ENCODE measurements around the gene TMEM214. TPM values are rescaled to one million over a fixed set of nuclear protein-coding genes. Genes with fewer than 3 reads are reported as not detected.

TMEM214 gene
- total RNA-seq, 2 donors from 2014 or later: 52.7 to 63.7 TPM

- 92 to 98% methylated on average over 7 to 17 of the region's 17 CpGs for whole genome bisulfite sequencing, 2 experiments (ENCODE audit: insufficient coverage in 1 of 2, insufficient read length in 1 of 2)
- no peaks in the 10 kb centered on the region for H3K27me3 Mint-ChIP-seq (ENCODE audit: insufficient read depth)
- peaks cover 65% of the 10 kb centered on the region for H3K36me3 ChIP-seq (ENCODE audit: control insufficient read depth, insufficient read depth, low read length)
- DNase-seq: no peak
- H3K4me1 Mint-ChIP-seq: peaks cover 1% of the 10 kb centered on the region
- H3K9ac ChIP-seq (ENCODE audit: extremely low read depth, low read length, poor library complexity, severe bottlenecking): no peak overlapping the region
- no peaks in the 10 kb centered on the region for H3K9me3 ChIP-seq (ENCODE audit: control insufficient read depth, low read length)
- H3K4me3 Mint-ChIP-seq: no peak overlapping the region
- no peak overlapping the region for H3K27ac ChIP-seq (ENCODE audit: low read depth, low read length)
- H3K9me3 Mint-ChIP-seq: no peaks in the 10 kb centered on the region
- no peaks in the 10 kb centered on the region for H3K27me3 ChIP-seq (ENCODE audit: control insufficient read depth, insufficient read depth, low read length, poor library complexity, severe bottlenecking)
- H3K4me3 ChIP-seq (ENCODE audit: low read length): no peak overlapping the region
- no peak for TF ChIP-seq CTCF (conservative IDR thresholded peaks at IDR 0.05)
- H3K36me3 Mint-ChIP-seq (ENCODE audit: low read depth): peaks cover 68% of the 10 kb centered on the region
- H3K27ac Mint-ChIP-seq: no peak overlapping the region
- H3K4me1 ChIP-seq (ENCODE audit: control insufficient read depth, insufficient read depth, low read length): peaks cover 2% of the 10 kb centered on the region
These were observed 6.0 kb downstream of the TMEM214 start for GRCh38 chr2:27038631-27039339.

- Histone ChIP-seq H3K4me1 (ENCODE audit: control insufficient read depth, insufficient read depth, low read length) (no peaks in the 10 kb centered on the region), H3K9me3 (ENCODE audit: control insufficient read depth, low read length) (no peaks in the 10 kb centered on the region), H3K9ac (ENCODE audit: extremely low read depth, low read length, poor library complexity, severe bottlenecking) (no peak overlapping the region), H3K27me3 (ENCODE audit: control insufficient read depth, insufficient read depth, low read length, poor library complexity, severe bottlenecking) (no peaks in the 10 kb centered on the region), H3K4me3 (ENCODE audit: low read length) (no peak overlapping the region), H3K36me3 (ENCODE audit: control insufficient read depth, insufficient read depth, low read length) (peaks cover 65% of the 10 kb centered on the region), H3K27ac (ENCODE audit: low read depth, low read length) (no peak overlapping the region)
- DNase-seq: no peak
- WGBS, 2 experiments (ENCODE audit: insufficient coverage in 1 of 2, insufficient read length in 1 of 2): 90% methylated on average over 3 to 6 of the region's 6 CpGs
- Mint-ChIP-seq H3K27me3 (ENCODE audit: insufficient read depth) (no peaks in the 10 kb centered on the region), H3K36me3 (ENCODE audit: low read depth) (peaks cover 68% of the 10 kb centered on the region), H3K4me1 (no peaks in the 10 kb centered on the region), H3K4me3 (no peak overlapping the region), H3K9me3 (no peaks in the 10 kb centered on the region), H3K27ac (no peak overlapping the region)
- TF ChIP-seq CTCF (conservative IDR thresholded peaks at IDR 0.05): no peak
These were observed 6.7 kb downstream of the TMEM214 start for GRCh38 chr2:27039426-27039825.

- no peaks in the 10 kb centered on the region for H3K27me3 Mint-ChIP-seq (ENCODE audit: insufficient read depth)
- Histone ChIP-seq H3K9me3 (ENCODE audit: control insufficient read depth, low read length) (no peaks in the 10 kb centered on the region), H3K9ac (ENCODE audit: extremely low read depth, low read length, poor library complexity, severe bottlenecking) (no peak overlapping the region), H3K36me3 (ENCODE audit: control insufficient read depth, insufficient read depth, low read length) (peaks cover 65% of the 10 kb centered on the region), H3K27ac (ENCODE audit: low read depth, low read length) (no peak overlapping the region), H3K4me3 (ENCODE audit: low read length) (no peak overlapping the region), H3K27me3 (ENCODE audit: control insufficient read depth, insufficient read depth, low read length, poor library complexity, severe bottlenecking) (no peaks in the 10 kb centered on the region), H3K4me1 (ENCODE audit: control insufficient read depth, insufficient read depth, low read length) (no peaks in the 10 kb centered on the region)
- WGBS, 2 experiments (ENCODE audit: insufficient coverage in 1 of 2, insufficient read length in 1 of 2): 96 to 97% methylated on average over 6 to 7 of the region's 7 CpGs
- TF ChIP-seq CTCF (conservative IDR thresholded peaks at IDR 0.05): no peak
- no peak overlapping the region for H3K27ac Mint-ChIP-seq
- peaks cover 68% of the 10 kb centered on the region for H3K36me3 Mint-ChIP-seq (ENCODE audit: low read depth)
- H3K9me3 Mint-ChIP-seq: no peaks in the 10 kb centered on the region
- no peak for DNase-seq
- H3K4me1 Mint-ChIP-seq: no peaks in the 10 kb centered on the region
- H3K4me3 Mint-ChIP-seq: no peak overlapping the region
These were observed 7.1 kb downstream of the TMEM214 start for GRCh38 chr2:27039871-27040270.

Data from endodermal cell (in vitro differentiated cells).